GM21576 (cell line): ENCODE measurements around the gene MDFI.

ENCODE experiments used
- ATAC-seq: cut with Tn5 transposase; IDR thresholded peaks from one replicate; pipeline ENCODE4 v1.9.1; 2021; ENCODE audit warnings: mild to moderate bottlenecking, moderate library complexity; ENCODE audit not compliant: unreplicated experiment

The MDFI gene

GRCh38 chr6:41648070-41648585 lies 9.9 kb downstream of the MDFI start:
- ATAC-seq: no peak

GRCh38 chr6:41648921-41649320 lies 10.7 kb downstream of the MDFI start:
- ATAC-seq: no peak

- no peak for ATAC-seq
These were observed 11.3 kb downstream of the MDFI start for GRCh38 chr6:41649596-41649995.

GRCh38 chr6:41650120-41650519 lies 11.9 kb downstream of the MDFI start:
- no peak for ATAC-seq

GRCh38 chr6:41651246-41651961 lies 13.1 kb downstream of the MDFI start:
- no peak for ATAC-seq

GRCh38 chr6:41651962-41652657 lies 13.8 kb downstream of the MDFI start:
- no peak for ATAC-seq

- ATAC-seq: no peak
These were observed 14.8 kb downstream of the MDFI start for GRCh38 chr6:41652866-41653652.

GRCh38 chr6:41653691-41654090 lies 15.4 kb downstream of the MDFI start:
- no peak for ATAC-seq

GRCh38 chr6:41654151-41654697 lies 16.0 kb downstream of the MDFI start:
- ATAC-seq: no peak

- no peak for ATAC-seq
These were observed 16.5 kb downstream of the MDFI start for GRCh38 chr6:41654698-41655151.

GRCh38 chr6:41655176-41655575 lies 16.9 kb downstream of the MDFI start:
- ATAC-seq: no peak

GRCh38 chr6:41655646-41656001 lies 17.4 kb downstream of the MDFI start:
- ATAC-seq: no peak

GRCh38 chr6:41656002-41656691 lies 17.9 kb downstream of the MDFI start:
- no peak for ATAC-seq

- no peak for ATAC-seq
These were observed 19.1 kb downstream of the MDFI start for GRCh38 chr6:41657131-41658094.

GRCh38 chr6:41658636-41659035 lies 20.4 kb downstream of the MDFI start:
- ATAC-seq: no peak

GRCh38 chr6:41659935-41660334 lies 21.7 kb downstream of the MDFI start:
- no peak for ATAC-seq

GRCh38 chr6:41663568-41663967 lies 25.3 kb downstream of the MDFI start:
- no peak for ATAC-seq

GRCh38 chr6:41664271-41664670 lies 26.0 kb downstream of the MDFI start:
- ATAC-seq: no peak

GRCh38 chr6:41667195-41667594 lies 28.9 kb downstream of the MDFI start:
- ATAC-seq: no peak

GRCh38 chr6:41668968-41669367 lies 30.7 kb downstream of the MDFI start:
- no peak for ATAC-seq
